Natural killer cell (primary cell): ENCODE measurements around the gene TMEM62. TPM values are rescaled to one million over a fixed set of nuclear protein-coding genes. Genes with fewer than 3 reads are reported as not detected.

Source experiments
- ATAC-seq, 3 donors: fragments of 150-1000 bp in 2 of 3; fragments of 200-7000 bp in 1 of 3; cut with Tn5 transposase; 1 replicate in 1 of 3; 2 replicates in 2 of 3; pipeline ENCODE4 v1.10.0; 2021; ENCODE audit warnings: mild to moderate bottlenecking in 2 of 3, moderate library complexity in 2 of 3
- DNase-seq, 2 donors: peaks; one replicate each; pipeline versions ENCODE4 v3.0.0 to v3.0.0-alpha.2; 2013 to 2021; ENCODE audit warnings: mixed read lengths in 1 of 2
- H3K27ac ChIP-seq: one replicate; pipeline ENCODE4 v1.5.1; 2013; ENCODE audit warnings: mild to moderate bottlenecking, low read length
- H3K27me3 ChIP-seq: one replicate; pipeline ENCODE4 v1.6.1; 2013; ENCODE audit warnings: low read length; ENCODE audit not compliant: control insufficient read depth, insufficient read depth
- H3K36me3 ChIP-seq: one replicate; pipeline ENCODE4 v1.6.1; 2013; ENCODE audit warnings: low read length; ENCODE audit not compliant: control insufficient read depth, insufficient read depth
- H3K4me1 ChIP-seq: one replicate; pipeline ENCODE4 v1.6.1; 2013; ENCODE audit warnings: low read length; ENCODE audit not compliant: control insufficient read depth, insufficient read depth
- H3K4me3 ChIP-seq: one replicate; pipeline ENCODE4 v1.5.1; 2013; ENCODE audit warnings: low read length
- H3K9me3 ChIP-seq: one replicate; pipeline ENCODE4 v1.6.1; 2013; ENCODE audit warnings: low read length; ENCODE audit not compliant: control insufficient read depth, insufficient read depth
- H3K27ac Mint-ChIP-seq, 2 donors: one replicate each; pipeline ENCODE4 v1.8.0; 2022; ENCODE audit warnings: mild to moderate bottlenecking in 2 of 2, mixed read lengths in 2 of 2, moderate library complexity in 1 of 2
- H3K27me3 Mint-ChIP-seq, 2 donors: one replicate each; pipeline ENCODE4 v1.8.0; 2022; ENCODE audit warnings: low read depth in 2 of 2, mixed read lengths in 2 of 2
- H3K36me3 Mint-ChIP-seq: one replicate; pipeline ENCODE4 v1.8.0; 2022; ENCODE audit warnings: mixed read lengths
- H3K4me1 Mint-ChIP-seq, 2 donors: one replicate each; pipeline ENCODE4 v1.8.0; 2022; ENCODE audit warnings: mixed read lengths in 2 of 2
- H3K4me3 Mint-ChIP-seq: one replicate; pipeline ENCODE4 v1.8.0; 2022; ENCODE audit warnings: mild to moderate bottlenecking, moderate library complexity, mixed read lengths
- H3K9me3 Mint-ChIP-seq, 2 donors: one replicate each; pipeline ENCODE4 v1.8.0; 2022; ENCODE audit warnings: mixed read lengths in 2 of 2
- WGBS: methylation state at CpG from one replicate; pipeline ENCODE4 v1.1.7; 2013; ENCODE audit warnings: missing lambda C conversion rate; ENCODE audit not compliant: insufficient coverage; 5-methylcytosine and 5-hydroxymethylcytosine counted together
- intact Hi-C: fragments of 100-400 bp; cut with micrococcal nuclease; formaldehyde crosslinking; loops from one replicate; pipeline ENCODE4 v1.14.2; 2022
- total RNA-seq, 4 donors: library from RNA; stranded (reverse); fragments of 120-200 nt in 1 of 4; gene quantifications; one replicate each; pipeline versions ENCODE4 v1.2.3 to v1.2.4, GENCODE V29; 2013 to 2022
- TF ChIP-seq, protein P1 (sequence below): fragments of 200-600 bp; IDR thresholded peaks from one replicate; pipeline ENCODE4 v1.8.0; 2022; ENCODE audit warnings: antibody characterized with exemption

TMEM62 gene
- total RNA-seq, 3 donors from 2014 or later (not counting 1 experiment from before 2014, with no cell fraction given), result 39.4 to 43.8 (median 40.8) TPM

DNA sequence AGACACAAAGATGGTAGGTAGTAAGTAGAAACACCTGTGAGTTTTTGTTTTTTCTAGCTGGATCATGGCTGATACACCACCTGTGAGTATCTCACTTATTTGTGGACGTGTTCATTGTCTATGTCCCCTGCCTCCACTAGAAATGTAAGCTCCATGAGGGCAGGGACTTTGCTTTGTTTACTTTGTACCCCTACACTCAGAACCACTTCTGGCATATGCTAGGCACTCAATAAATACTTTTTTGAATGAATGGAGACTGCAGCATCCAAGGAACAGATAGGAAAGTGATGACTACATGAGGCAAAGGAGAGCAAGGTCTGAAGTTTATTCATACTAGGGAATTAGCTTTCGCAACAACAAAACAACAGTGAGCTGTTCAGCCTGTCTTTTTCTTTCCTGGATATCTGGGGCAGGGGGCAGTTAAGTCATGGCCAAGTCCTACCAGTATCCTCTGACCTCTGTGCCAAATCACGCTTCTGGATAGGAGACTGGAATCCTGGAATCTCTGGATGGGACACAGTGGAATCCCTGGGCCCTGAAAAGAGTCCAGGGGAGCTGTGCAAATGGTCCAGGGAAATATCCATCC, 99.0 kb downstream of the TMEM62 start:
- H3K27me3 Mint-ChIP-seq, result peaks cover 0 to 10% of the 10 kb centered on the region in 2 donors
- no peaks in the 10 kb centered on the region for H3K36me3 Mint-ChIP-seq
- Histone ChIP-seq H3K4me1 (no peaks in the 10 kb centered on the region), H3K9me3 (no peaks in the 10 kb centered on the region), H3K36me3 (no peaks in the 10 kb centered on the region), H3K4me3 (no peak overlapping the region), H3K27me3 (no peaks in the 10 kb centered on the region), H3K27ac (no peak overlapping the region)
- no peaks in the 10 kb centered on the region for H3K4me1 Mint-ChIP-seq
- TF ChIP-seq, protein P1, sequence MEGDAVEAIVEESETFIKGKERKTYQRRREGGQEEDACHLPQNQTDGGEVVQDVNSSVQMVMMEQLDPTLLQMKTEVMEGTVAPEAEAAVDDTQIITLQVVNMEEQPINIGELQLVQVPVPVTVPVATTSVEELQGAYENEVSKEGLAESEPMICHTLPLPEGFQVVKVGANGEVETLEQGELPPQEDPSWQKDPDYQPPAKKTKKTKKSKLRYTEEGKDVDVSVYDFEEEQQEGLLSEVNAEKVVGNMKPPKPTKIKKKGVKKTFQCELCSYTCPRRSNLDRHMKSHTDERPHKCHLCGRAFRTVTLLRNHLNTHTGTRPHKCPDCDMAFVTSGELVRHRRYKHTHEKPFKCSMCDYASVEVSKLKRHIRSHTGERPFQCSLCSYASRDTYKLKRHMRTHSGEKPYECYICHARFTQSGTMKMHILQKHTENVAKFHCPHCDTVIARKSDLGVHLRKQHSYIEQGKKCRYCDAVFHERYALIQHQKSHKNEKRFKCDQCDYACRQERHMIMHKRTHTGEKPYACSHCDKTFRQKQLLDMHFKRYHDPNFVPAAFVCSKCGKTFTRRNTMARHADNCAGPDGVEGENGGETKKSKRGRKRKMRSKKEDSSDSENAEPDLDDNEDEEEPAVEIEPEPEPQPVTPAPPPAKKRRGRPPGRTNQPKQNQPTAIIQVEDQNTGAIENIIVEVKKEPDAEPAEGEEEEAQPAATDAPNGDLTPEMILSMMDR, result no peak
- intact Hi-C loops, result no loop called here
- ATAC-seq (no peak), DNase-seq (no peak)
- WGBS, result 89% methylated on average over 3 of the region's 3 CpGs
- no peak overlapping the region for H3K27ac Mint-ChIP-seq
- no peak overlapping the region for H3K4me3 Mint-ChIP-seq
- no peaks in the 10 kb centered on the region for H3K9me3 Mint-ChIP-seq

Other genes with a start within 250 kb of the TMEM62 start
- gene TTBK2, start 212.8 kb upstream of the TMEM62 start, total RNA-seq, result 10 to 100 TPM; 17.5 to 25.9 (median 25.7) TPM
- 10 to 100 TPM; 54.3 to 70.5 (median 61.4) TPM for gene UBR1, start 27.5 kb upstream of the TMEM62 start, total RNA-seq
- gene CCNDBP1, start 51.8 kb downstream of the TMEM62 start, total RNA-seq, result 100 to 1,000 TPM; 120 to 150 (median 129) TPM
- gene EPB42, start 87.4 kb downstream of the TMEM62 start, total RNA-seq, result not detected
- gene TGM5, start 133.3 kb downstream of the TMEM62 start, total RNA-seq, result not detected
- gene TGM7, start 168.7 kb downstream of the TMEM62 start, total RNA-seq, result not detected
- 10 to 100 TPM in 2 of 3 donors, 1 to 10 TPM in 1; 8.0 to 12.6 (median 10.2) TPM for gene LCMT2, start 197.0 kb downstream of the TMEM62 start, total RNA-seq
- gene ZSCAN29, start 237.5 kb downstream of the TMEM62 start, total RNA-seq, result 10 to 100 TPM; 26.5 to 38.3 (median 34.2) TPM
- gene TUBGCP4, start 237.5 kb downstream of the TMEM62 start, total RNA-seq, result 10 to 100 TPM; 12.0 to 17.5 (median 15.1) TPM